HepG2 (cell line): ENCODE results near the gene ZSWIM7. TPM values are rescaled to one million over a fixed set of nuclear protein-coding genes. Genes with fewer than 3 reads are reported as not detected.

Experiments
- ATF7-NPFF ChIP-seq: sonication (generic); formaldehyde crosslinking; IDR thresholded peaks from 2 replicates; pipeline ENCODE4 v1.8.1; 2023; ENCODE audit warnings: mild to moderate bottlenecking, low read depth, missing genetic modification reagents, moderate library complexity
- EP300 ChIP-seq, 3 experiments: sonication (generic) in 1 of 3; formaldehyde crosslinking in 1 of 3; IDR thresholded peaks; 2 replicates each; pipeline versions ENCODE4 v1.5.1 to v1.6.1; 2011 to 2020; ENCODE audit warnings: low read depth in 2 of 3, low read length in 2 of 3, borderline replicate concordance in 1 of 3, improper control_type of control experiment in 1 of 3, mild to moderate bottlenecking in 1 of 3, missing genetic modification reagents in 1 of 3, moderate library complexity in 1 of 3
- FOSL1 ChIP-seq: sonication (generic); formaldehyde crosslinking; IDR thresholded peaks from 2 replicates; pipeline ENCODE4 v1.9.0; 2021; ENCODE audit warnings: missing genetic modification reagents, borderline replicate concordance
- HMGXB3 ChIP-seq: sonication (generic); formaldehyde crosslinking; IDR thresholded peaks from 2 replicates; pipeline ENCODE4 v1.4.0; 2020; ENCODE audit warnings: missing genetic modification reagents, borderline replicate concordance
- HOMEZ ChIP-seq: IDR thresholded peaks from 2 replicates; pipeline ENCODE4 v1.6.1; 2016; ENCODE audit warnings: low read depth
- HOXA5 ChIP-seq: sonication (generic); formaldehyde crosslinking; IDR thresholded peaks from 2 replicates; pipeline ENCODE4 v1.4.0; 2020; ENCODE audit warnings: missing genetic modification reagents
- KDM5A ChIP-seq: fragments of 200-600 bp; sonication (generic); IDR thresholded peaks from 2 replicates; pipeline ENCODE4 v1.7.0; 2018; ENCODE audit warnings: antibody characterized with exemption, mild to moderate bottlenecking, low read length, borderline replicate concordance
- MIXL1 ChIP-seq: IDR thresholded peaks from 2 replicates; pipeline ENCODE4 v1.6.1; 2016
- RXRB ChIP-seq: IDR thresholded peaks from 2 replicates; pipeline ENCODE4 v1.6.1; 2016; ENCODE audit warnings: borderline replicate concordance, missing genetic modification reagents, missing compliant biosample characterization
- ZMYM3 ChIP-seq: sonication (generic); formaldehyde crosslinking; IDR thresholded peaks from 2 replicates; pipeline ENCODE4 v1.5.1; 2020; ENCODE audit warnings: mild to moderate bottlenecking, missing genetic modification reagents
- ZNF180 ChIP-seq: sonication (generic); formaldehyde crosslinking; IDR thresholded peaks from 2 replicates; pipeline ENCODE4 v1.4.0; 2020; ENCODE audit warnings: low read depth, missing genetic modification reagents, borderline replicate concordance
- ZNF234 ChIP-seq: sonication (generic); formaldehyde crosslinking; conservative IDR thresholded peaks from 2 replicates; pipeline ENCODE4 v1.5.1; 2020; ENCODE audit warnings: mild to moderate bottlenecking, missing genetic modification reagents
- ZNF451 ChIP-seq: sonication (generic); formaldehyde crosslinking; IDR thresholded peaks from 2 replicates; pipeline ENCODE4 v1.5.0; 2020; ENCODE audit warnings: mild to moderate bottlenecking, missing genetic modification reagents
- ZNF775 ChIP-seq: sonication (generic); formaldehyde crosslinking; IDR thresholded peaks from 2 replicates; pipeline ENCODE4 v1.4.0; 2020; ENCODE audit warnings: missing genetic modification reagents, mild to moderate bottlenecking, moderate library complexity, borderline replicate concordance
- polyA plus RNA-seq, 8 experiments: library from polyadenylated mRNA; depleted of rRNA in 3 of 8; stranded (reverse) in 7 of 8; unstranded in 1 of 8; fragments of >200 nt; fragmentation: Illumina TruSeq in 4 of 8; extraction: Trizol in 4 of 8; gene quantifications; 2 replicates each; pipeline versions ENCODE4 v1.2.1 to v1.2.3, GENCODE V29; 2011 to 2016; ENCODE audit warnings: low read depth in 4 of 8, missing spikeins in 1 of 8, mixed read lengths in 1 of 8; ENCODE audit not compliant: insufficient read depth in 1 of 8
- total RNA-seq, 5 experiments: library from RNA; depleted of rRNA; stranded (reverse); fragments of >200 nt; fragmentation: Illumina TruSeq; extraction: Trizol; gene quantifications; 2 replicates each; pipeline ENCODE4 v1.2.3, GENCODE V29; 2016; ENCODE audit warnings: low read depth in 1 of 5
- TF ChIP-seq, protein P1 (sequence below): sonication (generic); formaldehyde crosslinking; IDR thresholded peaks from 2 replicates; pipeline ENCODE4 v1.8.0; 2022; ENCODE audit warnings: missing genetic modification reagents, mild to moderate bottlenecking, inconsistent platforms, borderline replicate concordance
- TF ChIP-seq, protein P2 (sequence below): sonication (generic); formaldehyde crosslinking; IDR thresholded peaks from 2 replicates; pipeline ENCODE4 v1.4.0; 2020; ENCODE audit warnings: missing genetic modification reagents, mild to moderate bottlenecking, borderline replicate concordance

Gene ZSWIM7
- total and polyA plus RNA-seq, 2 of the 13 experiments (the other 11 are each of a cell fraction or from before 2014, with no cell fraction given): 13.1 to 28.1 TPM

DNA sequence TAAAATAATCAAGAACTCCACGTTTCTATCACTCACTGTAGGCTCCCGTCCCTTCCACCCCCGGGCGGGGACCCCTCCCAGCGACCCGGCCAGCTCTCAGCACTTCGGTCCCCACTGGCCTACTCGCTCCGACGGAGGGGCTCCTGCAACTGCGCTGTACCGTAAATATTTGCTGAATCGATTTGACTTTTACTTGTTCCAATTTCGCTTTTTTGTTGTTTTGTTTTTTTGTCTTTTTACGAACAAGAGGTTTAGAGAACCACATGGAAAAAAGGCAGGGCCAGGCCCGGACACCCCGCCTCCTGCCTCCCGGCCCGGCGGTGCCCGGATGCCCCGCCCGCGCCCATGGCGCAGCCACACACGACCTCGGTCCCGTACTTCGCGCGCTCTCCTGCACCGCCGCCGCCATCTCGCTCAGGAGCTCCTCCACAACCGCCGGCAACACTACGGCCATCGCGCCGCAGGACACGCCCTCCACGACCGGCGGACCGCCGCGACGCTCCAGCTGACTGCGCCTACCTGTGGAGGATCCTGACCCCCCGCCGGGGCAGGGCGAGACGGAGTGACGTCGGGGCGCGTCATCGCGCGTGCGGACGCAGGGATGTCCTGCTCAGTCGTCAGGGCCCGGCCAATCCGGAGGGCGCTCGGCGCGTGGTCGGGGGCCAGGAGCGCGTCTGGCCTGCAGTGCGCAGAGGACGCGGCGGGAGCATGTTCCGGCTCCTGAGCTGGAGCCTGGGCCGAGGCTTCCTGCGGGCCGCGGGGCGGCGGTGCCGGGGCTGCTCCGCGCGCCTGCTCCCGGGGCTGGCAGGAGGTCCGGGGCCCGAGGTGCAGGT, at the start of gene ZSWIM7, which contains the start of gene TTC19 (continued):
- no peak for TF ChIP-seq ZNF180 (CRISPR knock-in tag)
- peak; percentile 98 for TF ChIP-seq HMGXB3 (CRISPR knock-in tag)
- TF ChIP-seq ZNF234 (CRISPR knock-in tag): peak; percentile 72; the same call in 1 of the 2 replicates
- peak; percentile 91 for TF ChIP-seq ZNF451 (CRISPR knock-in tag)
- peak; percentile 80 for TF ChIP-seq RXRB (CRISPR knock-in tag)
- peak; percentile 74; the same call in 1 of the 2 replicates for TF ChIP-seq HOMEZ
- TF ChIP-seq ZMYM3 (CRISPR knock-in tag): peak; percentile 65; the same call in 1 of the 2 replicates
- peak; percentile 43; the same call in 1 of the 2 replicates for TF ChIP-seq KDM5A
- TF ChIP-seq EP300 (IDR thresholded peaks at IDR 0.05; ENCODE audit: low read depth in 2 of 2, low read length in 2 of 2): no peak
- TF ChIP-seq EP300 (CRISPR knock-in tag; IDR thresholded peaks at IDR 0.05; ENCODE audit: borderline replicate concordance): peak; percentile 77; the same call in 1 of the 2 replicates
- TF ChIP-seq FOSL1 (CRISPR knock-in tag): no peak
- TF ChIP-seq ATF7-NPFF (CRISPR knock-in tag): peak; percentile 91
- TF ChIP-seq, protein P1, sequence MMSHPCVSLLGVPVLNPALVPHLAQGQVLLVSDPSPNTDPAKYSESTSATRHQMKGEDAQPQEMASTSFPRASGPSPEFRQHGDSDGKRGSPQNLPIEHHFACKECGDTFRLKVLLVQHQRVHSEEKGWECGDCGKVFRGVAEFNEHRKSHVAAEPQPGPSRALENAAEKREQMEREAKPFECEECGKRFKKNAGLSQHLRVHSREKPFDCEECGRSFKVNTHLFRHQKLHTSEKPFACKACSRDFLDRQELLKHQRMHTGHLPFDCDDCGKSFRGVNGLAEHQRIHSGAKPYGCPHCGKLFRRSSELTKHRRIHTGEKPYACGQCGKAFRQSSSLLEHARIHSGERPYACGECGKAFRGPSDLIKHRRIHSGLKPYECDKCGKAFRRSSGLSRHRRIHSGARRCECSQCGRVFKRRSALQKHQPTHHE (CRISPR knock-in tag): peak; percentile 79; the same call in 1 of the 2 replicates
- TF ChIP-seq MIXL1: 0 out of 2 replicates have a peak, but pooled peaks have one; percentile 74
- no peak; the same call in none of the 2 replicates for TF ChIP-seq HOXA5 (CRISPR knock-in tag)
- no peak for TF ChIP-seq ZNF775
- TF ChIP-seq, protein P2, sequence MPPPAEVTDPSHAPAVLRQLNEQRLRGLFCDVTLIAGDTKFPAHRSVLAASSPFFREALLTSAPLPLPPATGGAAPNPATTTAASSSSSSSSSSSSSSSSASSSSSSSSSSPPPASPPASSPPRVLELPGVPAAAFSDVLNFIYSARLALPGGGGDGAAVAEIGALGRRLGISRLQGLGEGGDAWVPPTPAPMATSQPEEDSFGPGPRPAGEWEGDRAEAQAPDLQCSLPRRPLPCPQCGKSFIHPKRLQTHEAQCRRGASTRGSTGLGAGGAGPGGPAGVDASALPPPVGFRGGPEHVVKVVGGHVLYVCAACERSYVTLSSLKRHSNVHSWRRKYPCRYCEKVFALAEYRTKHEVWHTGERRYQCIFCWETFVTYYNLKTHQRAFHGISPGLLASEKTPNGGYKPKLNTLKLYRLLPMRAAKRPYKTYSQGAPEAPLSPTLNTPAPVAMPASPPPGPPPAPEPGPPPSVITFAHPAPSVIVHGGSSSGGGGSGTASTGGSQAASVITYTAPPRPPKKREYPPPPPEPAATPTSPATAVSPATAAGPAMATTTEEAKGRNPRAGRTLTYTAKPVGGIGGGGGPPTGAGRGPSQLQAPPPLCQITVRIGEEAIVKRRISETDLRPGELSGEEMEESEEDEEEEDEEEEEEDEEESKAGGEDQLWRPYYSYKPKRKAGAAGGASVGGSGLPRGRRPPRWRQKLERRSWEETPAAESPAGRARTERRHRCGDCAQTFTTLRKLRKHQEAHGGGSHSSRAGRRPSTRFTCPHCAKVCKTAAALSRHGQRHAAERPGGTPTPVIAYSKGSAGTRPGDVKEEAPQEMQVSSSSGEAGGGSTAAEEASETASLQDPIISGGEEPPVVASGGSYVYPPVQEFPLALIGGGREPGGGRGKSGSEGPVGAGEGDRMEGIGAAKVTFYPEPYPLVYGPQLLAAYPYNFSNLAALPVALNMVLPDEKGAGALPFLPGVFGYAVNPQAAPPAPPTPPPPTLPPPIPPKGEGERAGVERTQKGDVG (CRISPR knock-in tag): no peak
